HG02763 (cell line): ENCODE results near the gene CHKA.

Source experiments
- ATAC-seq: cut with Tn5 transposase; IDR thresholded peaks from one replicate; pipeline ENCODE4 v1.9.1; 2021; ENCODE audit warnings: mild to moderate bottlenecking, moderate library complexity; ENCODE audit not compliant: unreplicated experiment

The CHKA gene

GRCh38 chr11:68076371-68077042 is 44.7 kb downstream of the CHKA start:
- no peak for ATAC-seq

GRCh38 chr11:68074584-68075352 is 46.4 kb downstream of the CHKA start:
- no peak for ATAC-seq

DNA sequence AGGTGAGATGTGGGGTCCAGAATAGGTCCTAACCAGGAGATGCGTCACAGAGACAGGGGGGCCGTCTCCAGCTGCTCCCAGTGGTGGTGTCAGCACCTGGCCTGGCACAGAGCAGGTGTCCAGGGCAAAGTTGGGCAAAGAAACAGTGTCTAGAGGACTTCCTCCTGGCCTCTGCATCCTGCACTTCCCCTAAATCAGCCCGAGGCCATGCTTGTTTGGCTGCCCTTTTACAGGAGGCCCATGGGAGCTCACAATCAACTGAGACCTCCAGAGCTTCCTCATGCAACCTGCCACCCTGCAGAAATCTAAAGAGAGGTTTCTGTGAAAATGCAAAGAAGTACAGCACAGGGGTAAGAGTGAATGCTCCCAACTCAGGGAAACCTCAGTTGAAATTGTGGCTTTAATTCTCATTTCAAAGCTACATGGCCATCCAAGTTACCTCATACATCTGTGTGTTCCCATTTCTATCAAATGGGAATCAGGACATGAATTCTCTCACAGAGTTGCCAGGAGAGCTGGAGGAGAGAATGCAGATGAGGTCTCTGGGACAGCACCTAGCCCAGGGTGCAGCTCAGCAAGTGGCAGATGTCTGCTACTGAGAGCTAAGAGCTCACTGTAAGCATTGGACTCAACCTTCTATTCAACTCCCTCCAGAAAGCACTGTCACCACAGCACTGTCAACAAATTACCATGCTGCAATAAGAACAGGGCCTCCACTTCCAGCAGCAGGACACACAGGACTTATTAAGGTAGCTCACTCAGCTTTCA is 49.7 kb downstream of the CHKA start:
- no peak for ATAC-seq

GRCh38 chr11:68067991-68068390 is 53.2 kb downstream of the CHKA start:
- ATAC-seq = no peak

- no peak for ATAC-seq
These were observed 54.4 kb downstream of the CHKA start for GRCh38 chr11:68066742-68067141.

GRCh38 chr11:68065841-68066240 is 55.3 kb downstream of the CHKA start:
- no peak for ATAC-seq

DNA sequence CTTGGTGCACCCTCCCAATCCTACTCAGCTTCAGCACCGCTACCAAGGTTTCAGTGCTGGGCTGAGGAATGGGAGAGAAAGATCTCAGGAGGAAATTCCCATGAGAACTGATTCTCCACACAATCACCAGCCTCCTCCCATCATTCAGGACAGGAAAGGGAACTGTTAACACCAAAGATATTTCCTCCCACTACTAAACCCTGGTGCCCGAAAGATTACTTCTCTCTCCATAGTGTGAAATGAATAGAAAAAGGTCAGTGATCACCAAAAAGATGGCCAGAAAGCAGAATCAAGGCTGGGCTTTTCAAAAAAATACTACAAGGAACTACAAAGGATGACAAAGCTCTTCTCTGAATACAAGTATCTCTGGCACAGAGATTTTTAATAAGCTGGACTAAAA is 56.3 kb downstream of the CHKA start:
- no peak for ATAC-seq

GRCh38 chr11:68061508-68061907 is 59.7 kb downstream of the CHKA start:
- no peak for ATAC-seq

GRCh38 chr11:68057807-68058206 is 63.4 kb downstream of the CHKA start:
- no peak for ATAC-seq

GRCh38 chr11:68056317-68057285 is 64.6 kb downstream of the CHKA start:
- ATAC-seq = no peak

- no peak for ATAC-seq
These were observed 67.0 kb downstream of the CHKA start for GRCh38 chr11:68053981-68054812.

DNA sequence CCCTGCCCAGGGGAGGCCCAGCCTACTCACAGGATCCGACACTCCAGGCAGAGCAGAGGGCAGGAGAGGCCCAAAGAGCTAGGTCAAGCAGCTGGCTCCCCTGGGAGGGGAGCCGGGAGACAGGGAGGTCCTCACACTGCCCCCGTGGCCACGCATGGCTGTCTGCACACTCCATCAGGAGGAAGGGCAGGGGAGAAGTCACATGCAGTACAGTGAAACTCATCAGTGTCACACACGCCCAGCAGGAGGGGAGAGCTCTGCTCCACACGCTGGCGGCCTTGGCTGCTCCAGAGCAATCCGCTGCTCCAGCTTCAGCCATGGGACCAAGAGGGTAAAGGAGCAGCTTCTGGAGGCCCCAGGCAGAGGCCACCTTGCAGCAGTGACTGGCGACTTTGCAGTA is 68.1 kb downstream of the CHKA start:
- no peak for ATAC-seq

- no peak for ATAC-seq
These were observed 68.9 kb downstream of the CHKA start for GRCh38 chr11:68052137-68052873.

DNA sequence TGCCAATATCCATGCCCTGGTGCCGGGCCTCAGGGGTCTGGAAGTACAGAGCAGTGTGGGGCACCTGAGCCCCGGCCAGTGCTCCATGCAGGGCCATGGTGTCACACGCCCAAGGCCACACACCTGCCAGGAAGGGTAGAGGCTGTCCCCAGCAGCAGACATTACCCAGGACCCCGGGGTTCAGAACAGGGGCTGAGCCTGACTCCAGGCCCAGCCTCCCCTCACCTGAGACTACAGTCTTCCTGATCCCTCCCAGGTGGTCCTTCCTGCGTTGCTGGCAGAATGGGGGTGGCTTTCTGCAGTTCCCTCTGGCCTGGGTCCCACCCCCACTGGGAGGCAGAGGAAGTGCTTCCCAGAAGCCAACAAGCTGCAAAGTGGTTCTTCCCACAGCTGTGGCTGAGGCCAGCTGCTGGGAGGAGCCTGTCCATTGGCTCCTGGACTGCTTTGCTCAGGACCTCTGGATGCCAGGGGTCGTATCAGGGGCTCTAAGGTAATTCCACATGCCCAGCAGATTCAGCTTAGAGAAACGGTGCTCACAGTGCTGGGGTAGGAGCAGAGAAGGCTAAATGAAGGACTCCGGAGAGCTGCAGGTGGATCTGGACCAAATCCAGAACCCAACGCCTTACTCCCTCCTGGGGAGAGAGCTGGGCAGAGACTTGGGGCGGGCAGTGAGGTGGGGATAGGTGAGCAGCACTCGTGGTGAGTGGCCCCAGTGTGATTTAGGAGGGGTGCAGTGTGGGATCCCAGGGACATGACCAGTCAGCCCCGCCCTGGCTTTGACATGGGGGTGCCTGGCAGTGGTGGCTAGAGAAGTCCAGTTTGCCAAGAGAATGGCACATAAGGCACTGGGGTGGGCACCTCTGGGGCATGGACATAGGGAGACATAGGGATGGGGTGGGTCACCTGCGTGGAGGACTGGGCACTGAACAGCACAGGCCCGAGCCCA is 69.7 kb downstream of the CHKA start:
- no peak for ATAC-seq

GRCh38 chr11:68050371-68050841 is 70.8 kb downstream of the CHKA start:
- no peak for ATAC-seq

DNA sequence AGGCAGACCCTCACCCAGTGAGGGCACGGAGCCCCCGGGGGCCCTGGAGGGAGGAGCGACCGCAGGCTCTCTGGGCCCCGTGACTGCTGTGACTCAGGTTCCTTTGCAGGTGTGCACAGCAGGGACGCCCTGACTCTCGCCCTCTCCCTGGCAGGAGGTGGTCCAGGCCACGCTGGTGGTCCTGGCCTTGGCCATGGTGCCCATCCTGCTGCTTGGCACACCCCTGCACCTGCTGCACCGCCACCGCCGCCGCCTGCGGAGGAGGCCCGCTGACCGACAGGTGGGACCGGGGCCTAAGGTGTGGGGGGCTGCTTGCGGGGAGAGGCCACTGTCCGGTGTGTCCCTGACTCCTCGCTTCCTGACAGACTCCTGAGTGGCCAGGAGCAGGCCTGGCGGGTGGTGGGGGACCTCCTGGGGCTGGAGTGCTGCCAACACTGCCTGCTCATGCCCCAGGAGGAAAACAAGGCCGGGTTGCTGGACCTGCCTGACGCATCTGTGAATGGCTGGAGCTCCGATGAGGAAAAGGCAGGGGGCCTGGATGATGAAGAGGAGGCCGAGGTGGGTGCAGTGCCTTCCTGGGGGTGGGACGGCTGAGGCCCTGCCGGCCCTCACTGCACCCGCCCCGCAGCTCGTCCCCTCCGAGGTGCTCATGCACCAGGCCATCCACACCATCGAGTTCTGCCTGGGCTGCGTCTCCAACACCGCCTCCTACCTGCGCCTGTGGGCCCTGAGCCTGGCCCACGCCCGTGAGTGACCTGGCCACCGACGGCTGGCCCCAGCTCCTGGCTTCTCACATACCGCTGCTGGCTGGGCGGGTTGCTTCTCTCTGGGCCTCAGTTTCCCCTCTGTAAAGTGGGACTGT is 71.4 kb downstream of the CHKA start:
- ATAC-seq = no peak
